Measurements from ENCODE around the gene MIB1.

GRCh38 chr18:21897811-21898210, 157.2 kb downstream of the MIB1 start:
- TF ChIP-seq RFX5 (IDR thresholded peaks at IDR 0.05; ENCODE audit: low read depth, low read length) (no peak), MAFK (IDR thresholded peaks at IDR 0.05; ENCODE audit: low read length) (no peak), PTBP1 (IDR thresholded peaks at IDR 0.05; ENCODE audit: low read depth, low read length) (no peak), ZBTB7A (IDR thresholded peaks at IDR 0.05; ENCODE audit: borderline replicate concordance, control insufficient read depth, low read depth, low read length) (no peak), EZH2 (IDR thresholded peaks at IDR 0.05; ENCODE audit: borderline replicate concordance, low read depth, low read length) (no peak), ETV5 (CRISPR knock-in tag; IDR thresholded peaks at IDR 0.05; ENCODE audit: low read depth) (no peak), ARID4B (CRISPR knock-in tag; IDR thresholded peaks at IDR 0.05) (no peak), POU5F1 (IDR thresholded peaks at IDR 0.05; ENCODE audit: borderline replicate concordance, low read depth, low read length, partially characterized antibody) (no peak), RBM17 (IDR thresholded peaks at IDR 0.05; ENCODE audit: borderline replicate concordance, low read depth, low read length) (no peak), ZC3H4 (CRISPR knock-in tag; IDR thresholded peaks at IDR 0.05; ENCODE audit: borderline replicate concordance) (no peak), PHF8 (IDR thresholded peaks at IDR 0.05; ENCODE audit: borderline replicate concordance, low read length) (no peak), ZNF398 (CRISPR knock-in tag; IDR thresholded peaks at IDR 0.05) (no peak), ZBTB34 (CRISPR knock-in tag; IDR thresholded peaks at IDR 0.05) (no peak), HMGXB4 (CRISPR knock-in tag; IDR thresholded peaks at IDR 0.05) (no peak)
